ENCODE results near the gene DPAGT1. TPM values are rescaled to one million over a fixed set of nuclear protein-coding genes. Genes with fewer than 3 reads are reported as not detected.
A peak's percentile ranks its signal among the peaks of the same experiment; 100 is the strongest.
"Not testable (repeated sequence)": the region's sequence is repeated elsewhere in the genome, so short reads cannot be mapped to it uniquely, and the experiment has no call there.

Gene DPAGT1
- total RNA-seq, 4 donors from 2014 or later, result 23.0 to 34.0 (median 28.5) TPM

DNA sequence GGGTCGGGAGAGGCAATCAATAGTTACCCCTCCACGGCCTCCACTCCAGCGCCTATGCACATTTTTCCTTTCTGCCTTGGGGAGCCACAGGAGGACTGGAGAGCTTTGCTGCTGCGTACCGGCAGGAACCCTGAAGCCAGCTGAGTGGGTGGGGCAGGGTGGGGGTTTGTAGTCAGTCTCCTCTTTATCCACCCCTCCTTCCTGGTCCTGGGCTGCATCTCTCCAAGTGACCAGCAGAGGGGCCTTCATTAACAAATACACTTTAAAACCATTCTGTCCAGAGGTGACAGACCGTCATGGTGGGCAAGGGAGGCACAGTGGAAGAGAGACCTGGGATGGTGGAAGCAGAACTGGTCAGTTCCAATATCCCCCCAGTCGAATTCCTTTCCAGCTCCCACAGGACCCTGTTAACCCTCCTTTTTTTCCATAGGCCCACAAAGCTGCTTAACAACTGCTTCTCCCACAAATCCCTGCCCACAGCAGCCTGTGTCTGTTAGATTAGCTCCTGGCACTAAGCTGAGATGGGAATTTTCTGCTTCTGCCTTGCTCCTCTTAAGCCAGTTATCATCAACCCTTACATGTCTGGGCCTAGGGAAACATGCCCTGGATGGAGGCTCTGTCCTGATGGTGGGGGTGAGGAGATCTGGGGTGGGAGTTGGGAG, 43.3 kb upstream of the DPAGT1 start:
- ATAC-seq (ENCODE audit: low FRiP score) (peak; percentile 72), DNase-seq (ENCODE audit: low spot score) (peak; percentile 41)
- TF ChIP-seq, protein P1, sequence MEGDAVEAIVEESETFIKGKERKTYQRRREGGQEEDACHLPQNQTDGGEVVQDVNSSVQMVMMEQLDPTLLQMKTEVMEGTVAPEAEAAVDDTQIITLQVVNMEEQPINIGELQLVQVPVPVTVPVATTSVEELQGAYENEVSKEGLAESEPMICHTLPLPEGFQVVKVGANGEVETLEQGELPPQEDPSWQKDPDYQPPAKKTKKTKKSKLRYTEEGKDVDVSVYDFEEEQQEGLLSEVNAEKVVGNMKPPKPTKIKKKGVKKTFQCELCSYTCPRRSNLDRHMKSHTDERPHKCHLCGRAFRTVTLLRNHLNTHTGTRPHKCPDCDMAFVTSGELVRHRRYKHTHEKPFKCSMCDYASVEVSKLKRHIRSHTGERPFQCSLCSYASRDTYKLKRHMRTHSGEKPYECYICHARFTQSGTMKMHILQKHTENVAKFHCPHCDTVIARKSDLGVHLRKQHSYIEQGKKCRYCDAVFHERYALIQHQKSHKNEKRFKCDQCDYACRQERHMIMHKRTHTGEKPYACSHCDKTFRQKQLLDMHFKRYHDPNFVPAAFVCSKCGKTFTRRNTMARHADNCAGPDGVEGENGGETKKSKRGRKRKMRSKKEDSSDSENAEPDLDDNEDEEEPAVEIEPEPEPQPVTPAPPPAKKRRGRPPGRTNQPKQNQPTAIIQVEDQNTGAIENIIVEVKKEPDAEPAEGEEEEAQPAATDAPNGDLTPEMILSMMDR (IDR thresholded peaks at IDR 0.05), result peak in 1 of 3 donors; percentile 5

DNA sequence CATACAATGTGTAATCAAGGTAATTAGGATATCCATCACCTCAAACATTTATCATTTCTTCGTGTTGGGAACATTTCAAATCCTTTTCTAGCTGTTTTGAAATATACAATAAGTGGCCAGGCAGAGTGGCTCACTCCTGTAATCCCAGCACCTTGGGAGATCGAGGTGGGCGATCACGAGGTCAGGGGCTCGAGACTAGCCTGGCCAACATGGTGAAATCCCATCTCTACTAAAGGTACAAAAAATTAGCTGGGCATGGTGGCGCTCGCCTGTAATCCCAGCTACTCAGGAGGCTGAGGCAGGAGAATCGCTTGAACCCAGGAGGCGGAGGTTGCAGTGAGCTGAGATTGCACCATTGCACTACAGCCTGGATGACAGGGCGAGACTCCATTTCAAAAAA, 37.6 kb upstream of the DPAGT1 start:
- not testable (repeated sequence) for DNase-seq (ENCODE audit: low spot score); ATAC-seq (ENCODE audit: low FRiP score)

DNA sequence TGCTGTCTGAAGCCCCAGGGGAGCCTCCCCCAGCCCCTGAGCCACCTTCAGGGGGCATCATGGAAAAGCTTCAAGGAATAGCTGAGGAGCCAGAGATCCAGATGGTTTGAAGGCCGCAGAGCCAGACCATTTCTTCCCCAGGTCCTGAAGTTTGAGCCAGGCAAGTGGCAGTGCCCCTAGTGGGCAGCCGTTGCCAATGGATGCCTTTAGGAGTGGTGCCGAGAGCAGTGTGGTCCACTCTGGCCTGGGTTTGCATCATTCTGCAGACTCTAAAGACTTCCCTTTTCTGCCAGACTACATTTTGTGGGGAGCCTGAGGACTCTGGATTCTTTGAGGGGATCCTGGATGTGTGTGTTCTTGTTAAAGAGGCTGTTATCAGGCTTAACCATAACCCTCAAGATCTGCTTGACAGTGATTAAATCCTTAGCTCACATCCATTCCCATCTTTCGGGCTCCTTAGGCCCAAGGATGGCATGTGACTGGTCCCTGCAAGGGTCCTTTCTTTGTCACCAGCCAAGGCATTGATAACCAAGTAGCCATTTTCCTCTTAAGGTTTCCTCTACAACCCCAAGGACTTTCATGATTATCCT, 32.8 kb upstream of the DPAGT1 start:
- DNase-seq (ENCODE audit: low spot score) (no peak), ATAC-seq (ENCODE audit: low FRiP score) (no peak)
- TF ChIP-seq, protein P1 (IDR thresholded peaks at IDR 0.05), result no peak

DNA sequence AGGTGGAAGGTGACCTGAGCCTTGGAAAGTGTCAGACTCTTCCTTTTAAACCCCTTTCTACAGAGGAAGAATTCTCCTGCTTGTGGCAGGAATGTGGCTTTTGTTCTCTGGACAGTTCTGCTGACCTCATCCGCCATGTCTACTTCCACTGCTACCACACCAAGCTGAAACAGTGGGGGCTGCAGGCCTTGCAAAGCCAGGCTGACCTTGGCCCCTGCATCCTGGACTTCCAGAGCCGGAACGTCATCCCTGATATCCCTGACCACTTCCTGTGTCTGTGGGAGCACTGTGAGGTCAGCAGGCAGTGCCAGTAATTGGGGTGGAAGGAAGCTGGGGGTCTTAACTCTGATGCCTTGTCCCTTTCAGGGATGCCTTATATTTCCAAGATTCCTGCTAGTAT, 29.0 kb upstream of the DPAGT1 start:
- ATAC-seq (ENCODE audit: low FRiP score), result no peak

DNA sequence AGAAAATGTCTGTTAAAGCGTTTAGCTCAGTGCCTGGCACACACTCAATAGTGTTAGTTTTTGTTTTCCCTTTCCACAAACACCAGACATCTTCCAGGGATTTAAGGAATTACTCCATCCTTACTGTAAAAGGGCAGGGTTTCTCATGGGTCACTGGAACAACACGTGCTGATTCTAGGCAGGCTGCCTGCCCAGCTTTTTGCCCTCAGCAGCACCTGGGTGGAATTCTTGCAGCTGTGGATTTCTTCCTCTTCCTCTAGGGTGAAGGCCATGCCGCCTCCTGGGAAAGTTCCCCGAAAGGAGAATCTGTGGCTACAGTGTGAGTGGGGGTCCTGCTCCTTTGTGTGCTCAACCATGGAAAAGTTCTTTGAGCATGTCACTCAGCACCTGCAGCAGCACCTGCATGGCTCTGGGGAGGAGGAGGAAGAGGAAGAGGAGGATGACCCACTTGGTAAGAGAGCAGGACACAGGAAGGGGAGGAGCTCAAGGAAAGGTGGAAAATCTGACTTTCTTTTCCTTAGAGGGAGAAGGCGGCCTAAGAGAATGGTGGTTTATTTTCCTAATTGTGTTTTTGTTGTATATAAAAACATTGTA, 25.1 kb upstream of the DPAGT1 start:
- DNase-seq (ENCODE audit: low spot score) (no peak), ATAC-seq (ENCODE audit: low FRiP score) (no peak)
- TF ChIP-seq, protein P1 (IDR thresholded peaks at IDR 0.05), result no peak

More for the DNA sequence above, 29.0 kb upstream of the DPAGT1 start:
- TF ChIP-seq, protein P1 (IDR thresholded peaks at IDR 0.05), result no peak
- DNase-seq (ENCODE audit: low spot score), result no peak

DNA sequence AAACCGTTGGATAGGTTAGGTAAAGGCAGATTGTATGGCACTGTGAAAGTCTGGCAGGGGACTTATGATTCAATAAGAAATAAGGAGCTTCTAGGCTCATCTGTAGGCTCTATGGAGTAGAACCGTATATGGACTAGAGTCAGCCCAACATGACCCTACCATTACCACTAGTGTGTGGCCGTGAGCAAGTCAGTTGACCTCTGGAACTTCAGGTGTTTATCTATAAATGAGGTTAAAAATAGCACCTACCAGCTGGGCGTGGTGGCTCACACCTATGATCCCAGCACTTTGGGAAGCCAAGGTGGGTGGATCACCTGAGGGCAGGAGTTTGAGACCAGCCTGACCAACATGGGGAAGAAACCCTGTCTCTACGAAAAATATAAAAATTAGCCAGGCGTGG, 24.2 kb upstream of the DPAGT1 start:
- TF ChIP-seq, protein P1 (IDR thresholded peaks at IDR 0.05), result no peak
- ATAC-seq (ENCODE audit: low FRiP score) (no peak), DNase-seq (ENCODE audit: low spot score) (no peak)

DNA sequence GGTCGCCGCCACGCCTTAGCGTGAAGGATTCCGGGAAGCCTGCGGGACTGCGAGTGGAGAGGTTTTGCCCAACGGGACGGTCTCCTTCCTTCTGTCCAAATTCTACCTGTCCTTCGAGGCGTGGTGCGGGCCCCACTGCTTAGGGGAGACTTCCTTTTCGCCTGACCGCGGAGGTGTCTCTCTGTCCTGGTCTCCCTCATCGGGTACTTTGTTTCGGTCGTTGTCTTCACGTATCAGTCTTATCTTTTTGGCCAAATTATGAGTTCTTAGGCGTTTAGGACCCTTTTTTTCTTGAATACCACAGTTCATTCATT, 20.1 kb upstream of the DPAGT1 start:
- TF ChIP-seq, protein P1 (IDR thresholded peaks at IDR 0.05), result no peak
- no peak for ATAC-seq (ENCODE audit: low FRiP score)
- DNase-seq (ENCODE audit: low spot score), result no peak

Data from omental fat pad (tissue), 4 donors.